OCI-LY3 (cell line): ENCODE measurements around the gene TYROBP.
"Not testable (repeated sequence)": the region's sequence is repeated elsewhere in the genome, so short reads cannot be mapped to it uniquely, and the experiment has no call there.

Experiments used
- H2AFZ ChIP-seq: fragments of 200-600, 300-600 bp; shearing (Covaris generic); 2 replicates; pipeline ENCODE4 v1.6.0; 2014; ENCODE audit warnings: antibody characterized with exemption, low read depth, low read length
- H3K27ac ChIP-seq: fragments of 200-600, 300-600 bp; sonication (generic); 2 replicates; pipeline ENCODE4 v1.5.1; 2014; ENCODE audit warnings: mild to moderate bottlenecking, low read length, moderate library complexity, mixed read lengths
- H3K27me3 ChIP-seq: fragments of 200-600, 300-600 bp; sonication (generic); 2 replicates; pipeline ENCODE4 v1.6.1; 2014; ENCODE audit warnings: low read depth, low read length, mixed read lengths
- H3K36me3 ChIP-seq: fragments of 200-600, 300-600 bp; sonication (generic); replicated peaks from 2 replicates; pipeline ENCODE3; 2014; ENCODE audit warnings: low read depth, low read length, mixed read lengths
- H3K4me1 ChIP-seq: fragments of 300-600, 200-600 bp; sonication (generic); 2 replicates; pipeline ENCODE4 v1.6.1; 2014; ENCODE audit warnings: low read length, mixed read lengths
- H3K4me2 ChIP-seq: fragments of 200-600, 300-600 bp; sonication (generic); 2 replicates; pipeline ENCODE4 v1.6.1; 2014; ENCODE audit warnings: low read length, mixed read lengths
- H3K4me3 ChIP-seq: fragments of 300-600, 200-600 bp; sonication (generic); 2 replicates; pipeline ENCODE4 v1.5.1; 2014; ENCODE audit warnings: antibody characterized with exemption, mild to moderate bottlenecking, low read length, moderate library complexity
- H3K79me2 ChIP-seq: fragments of 300-600, 200-600 bp; shearing (Covaris generic); 2 replicates; pipeline ENCODE4 v1.6.1; 2014; ENCODE audit warnings: mild to moderate bottlenecking, low read length, mixed read lengths
- H3K9ac ChIP-seq: fragments of 300-600, 200-600 bp; shearing (Covaris generic); 2 replicates; pipeline ENCODE4 v1.6.0; 2014; ENCODE audit warnings: mild to moderate bottlenecking, low read length, moderate library complexity
- H3K9me3 ChIP-seq: fragments of 200-600, 300-600 bp; shearing (Covaris generic); 2 replicates; pipeline ENCODE4 v1.6.1; 2014; ENCODE audit warnings: low read length, mixed read lengths; ENCODE audit not compliant: insufficient read depth
- H4K20me1 ChIP-seq: fragments of 200-600, 300-600 bp; sonication (generic); 2 replicates; pipeline ENCODE4 v1.6.1; 2016; ENCODE audit warnings: low read length, mixed read lengths; ENCODE audit not compliant: insufficient read depth
- CTCF ChIP-seq: fragments of 200-600, 300-600 bp; sonication (generic); IDR thresholded peaks from 2 replicates; pipeline ENCODE4 v1.5.1; 2014; ENCODE audit warnings: antibody characterized with exemption, low read length, low read depth
- EZH2phosphoT487 ChIP-seq: fragments of 200-600 bp; shearing (Covaris generic); IDR thresholded peaks from 2 replicates; pipeline ENCODE4 v1.6.1; 2018; ENCODE audit warnings: antibody characterized with exemption, mixed run types, low read depth

TYROBP gene

DNA sequence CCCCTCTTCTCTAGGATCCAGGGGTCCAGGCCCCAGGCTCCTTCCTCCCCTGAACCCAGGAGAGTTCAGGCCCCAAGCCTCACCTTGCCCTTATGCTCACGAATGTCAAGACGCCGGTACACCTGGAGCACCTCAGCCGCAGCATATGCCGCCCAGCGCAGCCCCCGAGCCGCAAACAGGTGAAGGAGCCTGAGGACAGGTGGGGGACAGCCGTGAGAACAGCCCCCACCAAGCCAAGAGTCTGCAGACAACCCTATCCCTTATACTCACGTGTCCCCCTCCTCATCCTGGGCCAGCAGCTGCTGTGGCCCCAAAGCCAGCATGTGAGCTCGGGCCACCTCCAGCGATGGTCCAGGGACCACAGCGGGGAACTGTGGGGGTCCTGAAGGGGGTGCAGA is 11.5 kb downstream of the TYROBP start:
- no peak overlapping the region for H2AFZ ChIP-seq
- peaks cover 51% of the 10 kb centered on the region for H3K36me3 ChIP-seq
- no peak overlapping the region for H3K27ac ChIP-seq
- no peak for TF ChIP-seq EZH2phosphoT487
- TF ChIP-seq CTCF = no peak
- H3K4me3 ChIP-seq = no peak overlapping the region
- no peaks in the 10 kb centered on the region for H3K9me3 ChIP-seq
- no peak overlapping the region for H3K9ac ChIP-seq
- H3K79me2 ChIP-seq = peaks cover 43% of the 10 kb centered on the region
- H4K20me1 ChIP-seq = peaks cover 30% of the 10 kb centered on the region
- H3K4me2 ChIP-seq = no peak overlapping the region
- peaks cover 16% of the 10 kb centered on the region for H3K4me1 ChIP-seq
- no peaks in the 10 kb centered on the region for H3K27me3 ChIP-seq

GRCh38 chr19:35895911-35896642 is 12.0 kb downstream of the TYROBP start:
- Histone ChIP-seq H3K9me3 (no peaks in the 10 kb centered on the region), H3K36me3 (peaks cover 54% of the 10 kb centered on the region), H3K4me1 (peaks cover 10% of the 10 kb centered on the region), H3K27ac (no peak overlapping the region), H2AFZ (no peak overlapping the region), H3K4me2 (no peak overlapping the region), H3K9ac (no peak overlapping the region), H3K79me2 (peaks cover 43% of the 10 kb centered on the region), H4K20me1 (peaks cover 30% of the 10 kb centered on the region), H3K4me3 (no peak overlapping the region), H3K27me3 (no peaks in the 10 kb centered on the region)
- no peak for TF ChIP-seq EZH2phosphoT487
- no peak for TF ChIP-seq CTCF

DNA sequence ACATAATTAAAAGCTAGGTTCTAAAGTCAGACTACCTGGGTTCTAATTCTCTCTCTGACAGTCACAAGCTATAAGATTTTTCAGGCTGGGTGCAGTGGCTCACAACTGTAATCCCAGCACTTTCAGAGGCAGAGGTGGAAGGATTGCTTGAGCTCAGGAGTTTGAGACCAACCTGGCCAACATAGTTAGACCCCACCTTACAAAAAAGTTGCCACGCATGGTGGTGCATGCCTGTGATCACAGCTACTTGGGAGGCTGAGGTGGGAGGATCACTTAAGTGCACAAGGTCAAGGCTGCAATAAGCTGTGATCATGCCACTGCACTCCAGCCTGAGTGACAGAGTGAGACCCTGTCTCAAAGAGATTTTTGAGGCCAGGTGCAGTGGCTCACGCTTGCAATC is 13.8 kb downstream of the TYROBP start:
- H3K4me1 ChIP-seq = peaks cover 7% of the 10 kb centered on the region; the same call in 1 of the 2 replicates
- no peak overlapping the region for H2AFZ ChIP-seq
- no peak overlapping the region for H3K27ac ChIP-seq
- peaks cover 35% of the 10 kb centered on the region for H4K20me1 ChIP-seq
- no peak overlapping the region for H3K4me2 ChIP-seq
- TF ChIP-seq CTCF = no peak
- TF ChIP-seq EZH2phosphoT487 = no peak
- no peaks in the 10 kb centered on the region for H3K9me3 ChIP-seq
- no peaks in the 10 kb centered on the region for H3K27me3 ChIP-seq
- peaks cover 32% of the 10 kb centered on the region for H3K79me2 ChIP-seq
- H3K4me3 ChIP-seq = no peak overlapping the region
- peaks cover 69% of the 10 kb centered on the region for H3K36me3 ChIP-seq
- no peak overlapping the region for H3K9ac ChIP-seq

DNA sequence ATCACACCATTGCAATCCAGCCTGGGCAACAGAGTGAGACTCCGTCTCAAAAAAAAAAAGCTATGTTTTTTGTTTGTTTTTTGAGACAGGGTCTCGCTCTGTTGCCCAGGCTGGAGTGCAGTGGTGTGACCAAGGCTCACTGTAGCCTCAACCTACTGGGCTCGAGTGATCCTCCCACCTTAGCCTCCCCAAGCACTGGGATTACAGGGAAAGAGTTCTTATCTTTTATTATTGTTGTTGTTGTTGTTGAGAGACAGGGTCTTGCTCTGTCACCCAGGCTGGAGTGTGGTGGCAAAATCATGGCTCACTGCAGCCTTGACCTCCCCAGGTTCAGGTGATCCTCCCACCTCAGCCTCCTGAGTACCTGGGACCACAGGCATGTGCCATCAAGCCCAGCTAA is 16.3 kb downstream of the TYROBP start:
- peaks cover 71% of the 10 kb centered on the region for H3K36me3 ChIP-seq
- not testable (repeated sequence) for H3K4me3 ChIP-seq, H3K9ac ChIP-seq, H3K27me3 ChIP-seq, H3K4me1 ChIP-seq, H3K79me2 ChIP-seq, H3K27ac ChIP-seq, H3K4me2 ChIP-seq, H3K9me3 ChIP-seq, H2AFZ ChIP-seq
- peaks cover 13% of the 10 kb centered on the region for H4K20me1 ChIP-seq
